Lung microvascular endothelial cell (primary cell): Measurements from ENCODE around the gene KIF26B. TPM values are rescaled to one million over a fixed set of nuclear protein-coding genes. Genes with fewer than 3 reads are reported as not detected.

Experiments used
- DNase-seq, 2 donors: peaks; one replicate each; pipeline versions ENCODE4 v3.0.0 to v3.0.0-alpha.2; 2010; ENCODE audit warnings: low read depth in 2 of 2
- total RNA-seq: library from RNA; depleted of rRNA; stranded (reverse); fragments of >200 nt; gene quantifications from 2 replicates; pipeline ENCODE4 v1.2.1, GENCODE V29; 2014

Gene KIF26B
- total RNA-seq, 1 donor from 2014 or later = 1.4 TPM

GRCh38 chr1:245587435-245588115 is 432.8 kb downstream of the KIF26B start:
- no peak for DNase-seq

- no peak for DNase-seq
These were observed 433.4 kb downstream of the KIF26B start for GRCh38 chr1:245588116-245588639.

GRCh38 chr1:245589316-245589715 is 434.5 kb downstream of the KIF26B start:
- DNase-seq = no peak

GRCh38 chr1:245589906-245590305 is 435.1 kb downstream of the KIF26B start:
- no peak for DNase-seq

- DNase-seq = no peak
These were observed 435.9 kb downstream of the KIF26B start for GRCh38 chr1:245590726-245591125.

- DNase-seq = no peak
These were observed 436.8 kb downstream of the KIF26B start for GRCh38 chr1:245591346-245592188.

GRCh38 chr1:245592189-245592460 is 437.3 kb downstream of the KIF26B start:
- no peak for DNase-seq

GRCh38 chr1:245598524-245599305 is 443.9 kb downstream of the KIF26B start:
- DNase-seq = no peak

- no peak for DNase-seq
These were observed 444.8 kb downstream of the KIF26B start for GRCh38 chr1:245599371-245600174.

- no peak for DNase-seq
These were observed 445.9 kb downstream of the KIF26B start for GRCh38 chr1:245600658-245601057.

GRCh38 chr1:245603311-245603865 is 448.6 kb downstream of the KIF26B start:
- DNase-seq = no peak

GRCh38 chr1:245604979-245605378 is 450.2 kb downstream of the KIF26B start:
- no peak for DNase-seq

GRCh38 chr1:245605480-245606156 is 450.8 kb downstream of the KIF26B start:
- DNase-seq = no peak

GRCh38 chr1:245606157-245606725 is 451.5 kb downstream of the KIF26B start:
- no peak for DNase-seq

GRCh38 chr1:245608271-245608670 is 453.5 kb downstream of the KIF26B start:
- no peak for DNase-seq

- no peak for DNase-seq
These were observed 454.8 kb downstream of the KIF26B start for GRCh38 chr1:245609354-245610150.

- no peak for DNase-seq
These were observed 456.5 kb downstream of the KIF26B start for GRCh38 chr1:245611251-245611650.

- DNase-seq = no peak
These were observed 459.7 kb downstream of the KIF26B start for GRCh38 chr1:245614476-245614875.

- DNase-seq = no peak
These were observed 460.2 kb downstream of the KIF26B start for GRCh38 chr1:245615001-245615400.
